ENCODE measurements around the gene SFMBT2.

Gene SFMBT2

GRCh38 chr10:7362471-7362870 lies 48.4 kb downstream of the SFMBT2 start:
- no peak for DNase-seq

GRCh38 chr10:7361316-7361715 lies 49.5 kb downstream of the SFMBT2 start:
- DNase-seq: no peak

- no peak for DNase-seq
These were observed 50.9 kb downstream of the SFMBT2 start for GRCh38 chr10:7359954-7360353.

- DNase-seq: no peak
These were observed 51.5 kb downstream of the SFMBT2 start for GRCh38 chr10:7359356-7359755.

GRCh38 chr10:7357193-7357592 lies 53.6 kb downstream of the SFMBT2 start:
- DNase-seq: no peak

GRCh38 chr10:7354330-7355047 lies 56.3 kb downstream of the SFMBT2 start:
- DNase-seq: peak; percentile 3

- DNase-seq: no peak
These were observed 58.9 kb downstream of the SFMBT2 start for GRCh38 chr10:7351894-7352293.

- no peak for DNase-seq
These were observed 60.2 kb downstream of the SFMBT2 start for GRCh38 chr10:7350541-7351195.

- DNase-seq: no peak
These were observed 65.1 kb downstream of the SFMBT2 start for GRCh38 chr10:7345717-7346116.

GRCh38 chr10:7343040-7343439 lies 67.8 kb downstream of the SFMBT2 start:
- no peak for DNase-seq

GRCh38 chr10:7340179-7340874 lies 70.5 kb downstream of the SFMBT2 start:
- no peak for DNase-seq

GRCh38 chr10:7339510-7339909 lies 71.3 kb downstream of the SFMBT2 start:
- no peak for DNase-seq

GRCh38 chr10:7338469-7338868 lies 72.4 kb downstream of the SFMBT2 start:
- DNase-seq: no peak

GRCh38 chr10:7337431-7338171 lies 73.2 kb downstream of the SFMBT2 start:
- no peak for DNase-seq

GRCh38 chr10:7335977-7336376 lies 74.9 kb downstream of the SFMBT2 start:
- no peak for DNase-seq

GRCh38 chr10:7334642-7334964 lies 76.2 kb downstream of the SFMBT2 start:
- no peak for DNase-seq

GRCh38 chr10:7333961-7334641 lies 76.7 kb downstream of the SFMBT2 start:
- no peak for DNase-seq

- no peak for DNase-seq
These were observed 81.6 kb downstream of the SFMBT2 start for GRCh38 chr10:7329219-7329618.

GRCh38 chr10:7327885-7328284 lies 82.9 kb downstream of the SFMBT2 start:
- no peak for DNase-seq

- DNase-seq: no peak
These were observed 88.2 kb downstream of the SFMBT2 start for GRCh38 chr10:7322623-7323022.

GRCh38 chr10:7320072-7320471 lies 90.8 kb downstream of the SFMBT2 start:
- no peak for DNase-seq

- no peak for DNase-seq
These were observed 91.2 kb downstream of the SFMBT2 start for GRCh38 chr10:7319632-7320031.

GRCh38 chr10:7318836-7319235 lies 92.0 kb downstream of the SFMBT2 start:
- no peak for DNase-seq
